HG02610 (cell line): ENCODE data around the gene TGFB2.

Experiments
- ATAC-seq: cut with Tn5 transposase; IDR thresholded peaks from one replicate; pipeline ENCODE4 v1.9.1; 2021; ENCODE audit warnings: mild to moderate bottlenecking, moderate library complexity; ENCODE audit not compliant: unreplicated experiment

The TGFB2 gene

GRCh38 chr1:218357211-218357892, 12.2 kb downstream of the TGFB2 start:
- no peak for ATAC-seq

GRCh38 chr1:218357893-218358232, 12.7 kb downstream of the TGFB2 start:
- no peak for ATAC-seq

- no peak for ATAC-seq
Observed at GRCh38 chr1:218361298-218362065, 16.3 kb downstream of the TGFB2 start.

GRCh38 chr1:218362418-218363076, 17.4 kb downstream of the TGFB2 start:
- ATAC-seq = no peak

GRCh38 chr1:218363141-218363540, 18.0 kb downstream of the TGFB2 start:
- no peak for ATAC-seq

GRCh38 chr1:218364028-218364710, 19.0 kb downstream of the TGFB2 start:
- no peak for ATAC-seq

GRCh38 chr1:218365226-218365999, 20.3 kb downstream of the TGFB2 start:
- ATAC-seq = no peak

- ATAC-seq = no peak
Observed at GRCh38 chr1:218366322-218367052, 21.4 kb downstream of the TGFB2 start.

GRCh38 chr1:218367118-218367517, 22.0 kb downstream of the TGFB2 start:
- ATAC-seq = no peak

- no peak for ATAC-seq
Observed at GRCh38 chr1:218368686-218369085, 23.6 kb downstream of the TGFB2 start.

- no peak for ATAC-seq
Observed at GRCh38 chr1:218369688-218370511, 24.8 kb downstream of the TGFB2 start.

- no peak for ATAC-seq
Observed at GRCh38 chr1:218371927-218372672, 27.0 kb downstream of the TGFB2 start.

- no peak for ATAC-seq
Observed at GRCh38 chr1:218374401-218375353, 29.5 kb downstream of the TGFB2 start.

GRCh38 chr1:218376722-218377121, 31.6 kb downstream of the TGFB2 start:
- ATAC-seq = peak; percentile 18

- peak; percentile 90 for ATAC-seq
Observed at GRCh38 chr1:218377143-218377660, 32.1 kb downstream of the TGFB2 start.

GRCh38 chr1:218380125-218380977, 35.2 kb downstream of the TGFB2 start:
- ATAC-seq = no peak
